Heart left ventricle (tissue), 16 donors: ENCODE measurements around the gene GREB1. TPM values are rescaled to one million over a fixed set of nuclear protein-coding genes. Genes with fewer than 3 reads are reported as not detected.
A peak's percentile ranks its signal among the peaks of the same experiment; 100 is the strongest.

Experiments used
- ATAC-seq, 4 donors: fragments of 200-7000 bp; cut with Tn5 transposase; one replicate each; pipeline ENCODE4 v1.9.1; 2020 to 2022; ENCODE audit warnings: moderate library complexity in 4 of 4, mild to moderate bottlenecking in 3 of 4, moderate number of reproducible peaks in 1 of 4
- DNase-seq, 5 donors: peaks; one replicate each; pipeline ENCODE4 v3.0.0-alpha.2; 2020
- H3K27ac ChIP-seq, 12 donors: fragments of 200-600 bp; sonication (generic) in 4 of 12; one replicate each; pipeline versions ENCODE4 v1.5.0 to v1.8.0; 2016 to 2022; ENCODE audit warnings: mild to moderate bottlenecking in 2 of 12
- H3K27me3 ChIP-seq, 9 donors: fragments of 200-600 bp; sonication (generic) in 2 of 9; one replicate each; pipeline versions ENCODE4 v1.5.1 to v1.8.0; 2016 to 2022; ENCODE audit warnings: mild to moderate bottlenecking in 3 of 9
- H3K36me3 ChIP-seq, 9 donors: fragments of 200-600 bp; sonication (generic) in 2 of 9; one replicate each; pipeline versions ENCODE4 v1.5.0 to v1.8.0; 2018 to 2022; ENCODE audit warnings: mild to moderate bottlenecking in 2 of 9
- H3K4me1 ChIP-seq, 12 donors: fragments of 200-600 bp; sonication (generic) in 4 of 12; one replicate each; pipeline versions ENCODE4 v1.5.0 to v1.8.0; 2016 to 2022; ENCODE audit warnings: mild to moderate bottlenecking in 3 of 12
- H3K4me3 ChIP-seq, 12 donors: fragments of 200-600 bp; sonication (generic) in 4 of 12; one replicate each; pipeline versions ENCODE4 v1.5.0 to v1.8.0; 2017 to 2022; ENCODE audit warnings: mild to moderate bottlenecking in 9 of 12, moderate library complexity in 4 of 12
- H3K9me3 ChIP-seq, 12 donors: fragments of 200-600 bp; sonication (generic) in 4 of 12; one replicate each; pipeline versions ENCODE4 v1.5.0 to v1.8.0; 2016 to 2022; ENCODE audit warnings: mild to moderate bottlenecking in 1 of 12
- POLR2A ChIP-seq, 2 donors: fragments of 450-650 bp; IDR thresholded peaks; one replicate each; pipeline ENCODE4 v1.6.1; 2017; ENCODE audit warnings: antibody characterized with exemption in 2 of 2, mild to moderate bottlenecking in 2 of 2, moderate library complexity in 2 of 2
- WGBS, 4 donors: extraction: QIAGEN DNeasy Blood & Tissue Kit in 2 of 4; methylation state at CpG; one replicate each; pipeline versions ENCODE4 v1.1.5 to v1.1.7; 2013 to 2018; 5-methylcytosine and 5-hydroxymethylcytosine counted together
- intact Hi-C, 10 donors: fragments of 100-400 bp; cut with DNase I; formaldehyde crosslinking; loops; one replicate each; pipeline versions ENCODE4 v1.11.1 to v1.14.2; 2022
- polyA plus RNA-seq, 2 donors: library from polyadenylated mRNA; stranded (reverse); fragments of 200-250 nt; gene quantifications; one replicate each; pipeline ENCODE4 v1.2.3, GENCODE V29; 2013
- total RNA-seq, 9 donors: library from RNA; depleted of rRNA in 2 of 9; stranded (reverse); fragments of >200 nt in 2 of 9; fragmentation: NEBNext Ultra II Directional in 3 of 9; extraction: Animal tissue kit (Norgen Biotek cat#: 25700) in 3 of 9; gene quantifications; one replicate each; pipeline versions ENCODE4 v1.1.0 to v1.2.4, GENCODE V29; 2016 to 2023
- TF ChIP-seq, protein P1 (sequence below), 12 donors: fragments of 200-600 bp; sonication (generic) in 4 of 12; IDR thresholded peaks; one replicate each; pipeline versions ENCODE4 v1.5.0 to v1.8.0; 2018 to 2022; ENCODE audit warnings: antibody characterized with exemption in 12 of 12, mild to moderate bottlenecking in 5 of 12
- donor health status: ischemic (EF 13 %, LVEDD 7.1; RV severe dilation, severe dysfunction).
- donor health status: healthy with polysubstance abuse.
- donor health status: DM: no; HTN: yes; CAD: no.
- donor health status: DM: no; HTN: no; CAD: no.
- donor health status: ischemic (EF 25% LVEDD 6.9; RV normal size, moderate dysfunction).
- donor health status: ischemic (EF 25% LVEDD 5.7; RV mildly dilated, moderate dysfunction).
- donor health status: healthy.
- donor health status: DM: yes; HTN: yes; CAD: no.
- donor health status: ischemic (EF 35%, LVEDD 5.7; RV mildly dilated, moderate dysfunction).
- donor health status: nonischemic (EF 11% LVEDD 7.7; RV severe dilation, severe dysfunction).
- donor health status: DM: yes; HTN: yes; CAD: no.
- donor health status: PGD.
- donor health status: ischemic (EF 29% LVEDD 5.4; RV normal size, mild dysfunction).
- donor health status: nonischemic (EF 23%, LVEDD 6.1; RV moderate dilation, normal function).

Gene GREB1
- total and polyA plus RNA-seq, 11 donors, result 1.4 to 11.5 (median 5.6) TPM

DNA sequence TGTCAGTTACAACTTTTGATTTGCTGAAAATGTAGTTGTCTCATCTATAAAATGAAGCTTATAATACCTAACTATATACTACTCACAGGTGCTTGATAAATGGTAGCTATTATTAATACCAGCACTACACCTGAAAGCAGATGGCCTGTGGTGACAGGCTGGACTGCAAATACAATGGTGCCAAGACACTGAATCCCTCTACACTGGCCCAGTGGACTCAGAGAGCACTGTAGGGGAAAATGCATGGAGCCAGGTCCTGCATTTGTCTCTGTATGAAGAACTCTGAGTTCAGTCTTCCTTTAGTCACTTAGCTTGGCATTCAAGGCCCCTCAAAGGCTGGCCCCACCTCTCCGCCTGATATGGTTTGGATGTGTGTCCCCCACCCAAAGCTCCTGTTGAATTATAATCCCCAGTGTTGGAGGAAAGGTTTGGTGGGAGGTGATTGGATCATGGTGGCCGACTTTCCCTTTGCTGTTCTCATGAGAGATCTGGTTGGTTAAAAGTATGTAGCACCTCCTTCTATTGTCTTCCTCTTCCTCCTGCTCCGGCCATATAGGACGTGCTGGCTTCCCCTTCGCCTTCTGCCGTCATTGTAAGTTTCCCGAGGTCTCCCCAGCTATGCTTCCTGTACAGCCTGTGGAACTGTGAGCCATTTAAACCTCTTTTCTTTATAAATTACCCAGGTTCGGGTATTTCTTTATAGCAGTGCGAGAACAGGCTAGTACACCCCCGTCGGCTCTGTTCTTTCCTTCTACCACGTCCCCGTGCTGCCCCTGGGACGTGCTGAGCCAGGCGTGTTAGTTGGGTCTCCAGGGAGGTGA is 147.3 kb downstream of the GREB1 start:
- no peak overlapping the region for H3K27ac ChIP-seq
- no peaks in the 10 kb centered on the region for H3K36me3 ChIP-seq
- H3K27me3 ChIP-seq, result peaks cover 0 to 33% (median 3%) of the 10 kb centered on the region in 9 donors
- H3K4me1 ChIP-seq, result peaks cover 0 to 8% (median 0%) of the 10 kb centered on the region in 12 donors
- ATAC-seq (no peak), DNase-seq (peak in 1 of 5 donors; percentile 12)
- no peaks in the 10 kb centered on the region for H3K9me3 ChIP-seq
- no peak overlapping the region for H3K4me3 ChIP-seq
- intact Hi-C loops, result loop anchor here in 3 of 10 donors (10.0 kb wide), 1 partner anchor 206 kb away; no protein-coding TSS in a partner anchor
- no peak for TF ChIP-seq POLR2A (IDR thresholded peaks at IDR 0.05)
- 74 to 86% (median 79%) methylated on average over 15 of the region's 15 CpGs for WGBS, 4 donors

DNA sequence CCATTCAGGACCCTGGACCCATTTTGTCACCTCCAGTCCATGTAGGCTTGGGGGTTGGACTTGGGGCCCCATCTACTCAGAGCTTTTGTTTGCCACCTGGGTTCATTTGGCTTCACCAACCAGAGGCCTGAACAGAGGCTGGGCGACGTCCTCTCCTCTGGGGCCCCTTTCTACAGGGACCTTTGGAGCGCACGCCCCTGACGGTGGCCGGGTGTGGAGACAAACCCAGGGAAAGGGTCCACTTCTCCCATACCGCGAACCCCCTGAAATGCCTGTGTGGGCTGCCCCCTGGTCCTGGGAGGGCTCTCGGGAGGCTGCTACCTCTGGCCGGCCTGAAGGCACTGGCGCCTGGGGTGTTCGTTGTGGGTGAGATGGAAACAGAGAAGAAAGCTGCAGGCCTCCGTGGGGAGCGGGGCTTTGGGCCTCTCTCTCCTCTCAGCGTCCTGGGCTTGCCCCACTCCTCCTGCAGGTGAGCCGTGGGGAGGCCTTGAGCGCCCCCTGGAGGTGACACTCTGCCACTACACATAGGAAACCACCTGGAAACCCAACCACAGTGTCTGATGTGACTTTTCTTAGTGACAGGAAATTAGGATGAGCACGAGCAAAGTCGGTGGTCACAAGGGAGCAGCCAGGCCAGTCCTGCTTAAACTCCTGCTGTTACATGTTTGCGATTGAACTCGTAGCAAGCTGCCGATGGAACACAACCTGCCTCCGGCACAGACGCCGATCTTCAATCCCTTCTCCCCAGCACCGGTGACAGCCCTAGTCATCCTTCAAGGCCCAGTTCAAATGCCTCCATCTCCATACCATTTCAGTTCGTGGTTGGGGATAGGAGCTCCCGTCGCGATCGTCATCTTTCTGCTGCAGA is 148.1 kb downstream of the GREB1 start:
- peak in 1 of 5 donors; percentile 44 for DNase-seq
- peaks cover 0 to 27% (median 0%) of the 10 kb centered on the region in 9 donors for H3K27me3 ChIP-seq
- intact Hi-C loops, result loop anchor here in 3 of 10 donors (10.0 kb wide), 1 partner anchor 207 kb away; no protein-coding TSS in a partner anchor
- no peak overlapping the region for H3K27ac ChIP-seq
- peak in 3 of 4 donors; percentile 9 to 30 (median 24) for ATAC-seq
- no peak for TF ChIP-seq POLR2A (IDR thresholded peaks at IDR 0.05)
- TF ChIP-seq, protein P1, sequence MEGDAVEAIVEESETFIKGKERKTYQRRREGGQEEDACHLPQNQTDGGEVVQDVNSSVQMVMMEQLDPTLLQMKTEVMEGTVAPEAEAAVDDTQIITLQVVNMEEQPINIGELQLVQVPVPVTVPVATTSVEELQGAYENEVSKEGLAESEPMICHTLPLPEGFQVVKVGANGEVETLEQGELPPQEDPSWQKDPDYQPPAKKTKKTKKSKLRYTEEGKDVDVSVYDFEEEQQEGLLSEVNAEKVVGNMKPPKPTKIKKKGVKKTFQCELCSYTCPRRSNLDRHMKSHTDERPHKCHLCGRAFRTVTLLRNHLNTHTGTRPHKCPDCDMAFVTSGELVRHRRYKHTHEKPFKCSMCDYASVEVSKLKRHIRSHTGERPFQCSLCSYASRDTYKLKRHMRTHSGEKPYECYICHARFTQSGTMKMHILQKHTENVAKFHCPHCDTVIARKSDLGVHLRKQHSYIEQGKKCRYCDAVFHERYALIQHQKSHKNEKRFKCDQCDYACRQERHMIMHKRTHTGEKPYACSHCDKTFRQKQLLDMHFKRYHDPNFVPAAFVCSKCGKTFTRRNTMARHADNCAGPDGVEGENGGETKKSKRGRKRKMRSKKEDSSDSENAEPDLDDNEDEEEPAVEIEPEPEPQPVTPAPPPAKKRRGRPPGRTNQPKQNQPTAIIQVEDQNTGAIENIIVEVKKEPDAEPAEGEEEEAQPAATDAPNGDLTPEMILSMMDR (IDR thresholded peaks at IDR 0.05), result peak; percentile 55 to 77 (median 69)
- no peaks in the 10 kb centered on the region for H3K9me3 ChIP-seq
- peaks cover 0 to 8% (median 0%) of the 10 kb centered on the region in 12 donors for H3K4me1 ChIP-seq
- H3K4me3 ChIP-seq, result no peak overlapping the region
- H3K36me3 ChIP-seq, result no peaks in the 10 kb centered on the region
- 61 to 65% (median 65%) methylated on average over 30 to 31 of the region's 31 CpGs for WGBS, 4 donors

DNA sequence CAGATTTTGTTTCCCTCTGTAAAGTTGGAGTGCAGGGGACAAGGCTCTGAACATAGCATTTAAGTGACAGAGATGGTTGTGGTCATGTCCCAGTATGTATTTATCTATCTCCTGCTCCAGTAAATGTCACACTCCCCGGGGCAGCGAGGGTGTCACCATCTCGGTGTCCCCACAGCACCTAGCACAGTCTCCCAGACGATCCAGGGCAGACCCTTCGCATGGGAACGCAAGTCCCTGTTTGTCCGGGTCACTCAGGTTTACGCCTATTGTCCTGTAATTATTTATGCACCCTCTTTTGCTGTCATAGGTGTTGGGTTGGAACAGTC is 148.7 kb downstream of the GREB1 start:
- no peaks in the 10 kb centered on the region for H3K36me3 ChIP-seq
- WGBS, 4 donors, result 86 to 93% (median 92%) methylated on average over 8 of the region's 8 CpGs
- no peak overlapping the region for H3K4me3 ChIP-seq
- no peaks in the 10 kb centered on the region for H3K9me3 ChIP-seq
- H3K27me3 ChIP-seq, result peaks cover 0 to 24% (median 0%) of the 10 kb centered on the region in 9 donors
- TF ChIP-seq POLR2A (IDR thresholded peaks at IDR 0.05), result no peak
- TF ChIP-seq, protein P1 (IDR thresholded peaks at IDR 0.05), result no peak
- ATAC-seq (no peak), DNase-seq (peak in 1 of 5 donors; percentile 16)
- H3K27ac ChIP-seq, result no peak overlapping the region
- H3K4me1 ChIP-seq, result peaks cover 0 to 3% (median 0%) of the 10 kb centered on the region in 12 donors
- intact Hi-C loops, result loop anchor here in 3 of 10 donors (10.0 kb wide), 1 partner anchor 208 kb away; no protein-coding TSS in a partner anchor

DNA sequence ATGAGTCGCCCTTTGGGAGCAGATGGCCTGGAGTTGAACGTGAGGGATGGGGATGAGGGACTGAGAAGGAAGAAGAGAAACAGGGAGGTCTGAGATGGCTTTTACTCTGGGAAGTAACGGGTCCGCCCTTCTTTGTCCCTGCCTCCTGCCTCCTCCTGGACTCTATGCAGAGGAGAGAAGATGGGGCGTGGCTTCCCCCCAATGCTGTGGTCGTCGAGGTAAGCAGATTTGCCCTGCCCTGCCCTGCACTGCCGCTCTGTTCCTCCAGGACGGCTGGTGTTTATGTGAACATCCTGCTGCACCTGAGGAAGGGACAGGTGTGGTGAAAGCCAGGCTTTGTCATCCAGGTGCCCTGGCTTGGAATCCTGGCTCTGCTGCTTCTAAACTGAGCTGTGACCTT is 149.6 kb downstream of the GREB1 start:
- TF ChIP-seq POLR2A (IDR thresholded peaks at IDR 0.05), result no peak
- TF ChIP-seq, protein P1 (IDR thresholded peaks at IDR 0.05), result no peak
- DNase-seq, result peak in 1 of 5 donors; percentile 26
- no peak overlapping the region for H3K4me3 ChIP-seq
- 44 to 61% (median 50%) methylated on average over 9 of the region's 9 CpGs for WGBS, 4 donors
- no peaks in the 10 kb centered on the region for H3K36me3 ChIP-seq
- H3K27me3 ChIP-seq, result peaks cover 0 to 18% (median 0%) of the 10 kb centered on the region in 9 donors
- ATAC-seq, result no peak
- no peak overlapping the region for H3K27ac ChIP-seq
- H3K4me1 ChIP-seq, result peaks cover 0 to 11% (median 8%) of the 10 kb centered on the region in 12 donors
- no peaks in the 10 kb centered on the region for H3K9me3 ChIP-seq
- intact Hi-C loops, result loop anchor here in 3 of 10 donors (10.0 kb wide), 1 partner anchor 209 kb away; no protein-coding TSS in a partner anchor
